ENCODE measurements around the gene PARD3. TPM values are rescaled to one million over a fixed set of nuclear protein-coding genes. Genes with fewer than 3 reads are reported as not detected.

The PARD3 gene
- total RNA-seq, 1 experiment from 2014 or later = 46.3 TPM

GRCh38 chr10:34716234-34716633, 98.9 kb downstream of the PARD3 start:
- POLR2A ChIA-PET = interaction anchor here (0.7 kb wide), 1 partner anchor 32 kb away, joined by 4 read pairs; no protein-coding TSS in a partner anchor
- RAD21 ChIA-PET (ENCODE audit: low non-redundant PET in 1 of 2, low total read pairs in 2 of 2, uncharacterized antibody in 2 of 2, unreplicated experiment in 2 of 2) = no interaction called here
- Histone ChIP-seq H3K4me1 (ENCODE audit: control insufficient read depth in 1 of 2, insufficient read depth in 2 of 2, low read length in 2 of 2) (peaks cover 48 to 50% of the 10 kb centered on the region in 2 experiments), H3K9ac (ENCODE audit: low read length) (no peak overlapping the region), H3K27ac (ENCODE audit: low read depth, low read length) (no peak overlapping the region), H2AFZ (ENCODE audit: low read depth, low read length, poor library complexity, severe bottlenecking) (no peak overlapping the region), H4K20me1 (ENCODE audit: insufficient read depth) (no peaks in the 10 kb centered on the region), H3K4me3 (replicated peaks in 1 of 2; ENCODE audit: low read depth in 1 of 2, low read length in 2 of 2) (no peak overlapping the region), H3K36me3 (ENCODE audit: control insufficient read depth in 1 of 2, insufficient read depth in 2 of 2, low read length in 2 of 2) (no peaks in the 10 kb centered on the region), H3K9me2 (ENCODE audit: insufficient read depth) (no peaks in the 10 kb centered on the region), H3K4me2 (ENCODE audit: low read length) (no peak overlapping the region), H3K79me2 (ENCODE audit: insufficient read depth, low read length) (peaks cover 54% of the 10 kb centered on the region), H3K27me3 (ENCODE audit: insufficient read depth, low read length) (no peaks in the 10 kb centered on the region), H3K9me3 (ENCODE audit: control insufficient read depth in 1 of 2, insufficient read depth in 1 of 2, low read depth in 1 of 2, low read length in 2 of 2) (no peaks in the 10 kb centered on the region)
- intact Hi-C loops (cut with micrococcal nuclease) = no loop called here
- no TSS peak for BruUV-seq (replicated peaks)
- TF ChIP-seq CBX3 (IDR thresholded peaks at IDR 0.05; ENCODE audit: low read depth) (no peak), RAD21 (IDR thresholded peaks at IDR 0.05; ENCODE audit: low read depth) (no peak), MAX (IDR thresholded peaks at IDR 0.05) (no peak), SRF (IDR thresholded peaks at IDR 0.05; ENCODE audit: low read depth) (no peak), ATF3 (IDR thresholded peaks at IDR 0.05) (no peak), TCF7L2 (IDR thresholded peaks at IDR 0.05; ENCODE audit: borderline replicate concordance, extremely low read depth, insufficient read depth, insufficient read length) (no peak), CTCF (IDR thresholded peaks at IDR 0.05 in 2 of 3, conservative IDR thresholded peaks at IDR 0.05 in 1 of 3; ENCODE audit: borderline replicate concordance in 1 of 3, insufficient read depth in 1 of 3, low read depth in 2 of 3, low read length in 2 of 3) (no peak), EGR1 (IDR thresholded peaks at IDR 0.05; ENCODE audit: low read depth) (no peak), ZNF274 (IDR thresholded peaks at IDR 0.05; ENCODE audit: low read depth, low read length) (no peak), SP1 (IDR thresholded peaks at IDR 0.05; ENCODE audit: low read depth) (no peak), YY1 (IDR thresholded peaks at IDR 0.05; ENCODE audit: extremely low read depth, insufficient replicate concordance, low read depth, low read length) (no peak), ELF1 (IDR thresholded peaks at IDR 0.05; ENCODE audit: borderline replicate concordance, low read depth) (no peak), POLR2AphosphoS5 (IDR thresholded peaks at IDR 0.05; ENCODE audit: low read depth, low read length) (no peak), JUND (IDR thresholded peaks at IDR 0.05) (no peak), ZBTB33 (IDR thresholded peaks at IDR 0.05; ENCODE audit: extremely low read depth, insufficient replicate concordance, low read length) (no peak), POLR2A (IDR thresholded peaks at IDR 0.05; ENCODE audit: borderline replicate concordance, extremely low read depth, insufficient read depth, insufficient read length) (no peak), REST (IDR thresholded peaks at IDR 0.05; ENCODE audit: low read depth) (no peak), FOSL1 (IDR thresholded peaks at IDR 0.05; ENCODE audit: low read depth) (no peak), EZH2 (IDR thresholded peaks at IDR 0.05) (no peak), SIN3A (IDR thresholded peaks at IDR 0.05; ENCODE audit: low read depth) (no peak)
- no peak for DNase-seq (ENCODE audit: low read depth, low spot score)
- no peak for ATAC-seq
- CTCF ChIA-PET = interaction anchor here (0.7 kb wide), 1 partner anchor 325 kb away, joined by 3 read pairs; no protein-coding TSS in a partner anchor

Data from HCT116 (cell line).